IMR-90 (cell line): ENCODE measurements around the gene DHRS12. TPM values are rescaled to one million over a fixed set of nuclear protein-coding genes. Genes with fewer than 3 reads are reported as not detected.

Experiments
- ATAC-seq: fragments of 200-7000 bp; cut with Tn5 transposase; 2 replicates; pipeline ENCODE4 v1.9.1; 2020; ENCODE audit warnings: low read depth, mild to moderate bottlenecking, moderate library complexity
- BruUV-seq: library from RNA; stranded (reverse); fragments of 400-500 nt; replicated peaks from 2 replicates; lab custom pipeline; 2021; lab: Mats Ljungman, UMichigan
- CTCF ChIA-PET: fragments of 300-600 bp; formaldehyde crosslinking; extraction: SDS; loops from one replicate; lab custom pipeline; 2021; ENCODE audit warnings: antibody characterized with exemption; lab: Yijun Ruan, JAX
- POLR2A ChIA-PET: fragments of 300-600 bp; sonication (Branson Sonifier 250); formaldehyde crosslinking; loops from one replicate; lab custom pipeline; 2022; ENCODE audit warnings: antibody characterized with exemption; ENCODE audit not compliant: unreplicated experiment; lab: Charles Lee
- DNase-seq: peaks from one replicate; pipeline ENCODE4 v3.0.0; 2013
- H2AFZ ChIP-seq: replicated peaks from 2 replicates; pipeline ENCODE3; 2013; ENCODE audit warnings: low read length, mild to moderate bottlenecking; ENCODE audit not compliant: poor library complexity
- H2AK5ac ChIP-seq: 2 replicates; pipeline ENCODE4 v1.6.1; 2013; ENCODE audit warnings: low read depth, low read length, inconsistent platforms
- H2AK9ac ChIP-seq: replicated peaks from 2 replicates; pipeline ENCODE3; 2013; ENCODE audit warnings: mild to moderate bottlenecking, low read depth, low read length, moderate library complexity; ENCODE audit not compliant: poor library complexity
- H2BK120ac ChIP-seq: 2 replicates; pipeline ENCODE4 v1.6.1; 2013; ENCODE audit warnings: low read depth, low read length, inconsistent platforms
- H2BK15ac ChIP-seq: 3 replicates; pipeline ENCODE4 v1.6.1; 2013; ENCODE audit warnings: low read depth, low read length, inconsistent platforms
- H2BK20ac ChIP-seq: 2 replicates; pipeline ENCODE4 v1.6.1; 2013; ENCODE audit warnings: low read depth, mild to moderate bottlenecking, inconsistent platforms, low read length, moderate library complexity
- H2BK5ac ChIP-seq: 2 replicates; pipeline ENCODE4 v1.6.1; 2013; ENCODE audit warnings: mild to moderate bottlenecking, low read depth, low read length, inconsistent platforms; ENCODE audit not compliant: poor library complexity, severe bottlenecking
- H3K14ac ChIP-seq: replicated peaks from 2 replicates; pipeline ENCODE4 v1.6.1; 2013; ENCODE audit warnings: low read depth, low read length, inconsistent platforms
- H3K18ac ChIP-seq: 2 replicates; pipeline ENCODE4 v1.6.1; 2013; ENCODE audit warnings: low read depth, low read length, control low read depth
- H3K23ac ChIP-seq: 2 replicates; pipeline ENCODE4 v1.6.1; 2013; ENCODE audit warnings: low read depth, low read length, inconsistent platforms
- H3K27ac ChIP-seq: 2 replicates; pipeline ENCODE4 v1.5.1; 2013; ENCODE audit warnings: mild to moderate bottlenecking, control low read depth, low read length; ENCODE audit not compliant: insufficient read depth
- H3K27me3 ChIP-seq: 2 replicates; pipeline ENCODE4 v1.6.1; 2013; ENCODE audit warnings: low read length; ENCODE audit not compliant: control insufficient read depth, insufficient read depth
- H3K36me3 ChIP-seq: 2 replicates; pipeline ENCODE4 v1.6.1; 2013; ENCODE audit warnings: low read length, mixed read lengths; ENCODE audit not compliant: control insufficient read depth, insufficient read depth
- H3K4ac ChIP-seq: 2 replicates; pipeline ENCODE4 v1.6.1; 2013; ENCODE audit warnings: low read depth, low read length, inconsistent platforms
- H3K4me1 ChIP-seq: 2 replicates; pipeline ENCODE4 v1.6.1; 2013; ENCODE audit warnings: low read length, mixed read lengths; ENCODE audit not compliant: control insufficient read depth, insufficient read depth
- H3K4me2 ChIP-seq: 2 replicates; pipeline ENCODE4 v1.6.1; 2013; ENCODE audit warnings: low read depth, mild to moderate bottlenecking, control low read depth, low read length, moderate library complexity
- H3K4me3 ChIP-seq: 2 replicates; pipeline ENCODE4 v1.5.1; 2013; ENCODE audit warnings: low read depth, mild to moderate bottlenecking, control low read depth, low read length, moderate library complexity; ENCODE audit not compliant: insufficient read depth
- H3K56ac ChIP-seq: 2 replicates; pipeline ENCODE4 v1.6.1; 2013; ENCODE audit warnings: low read length, inconsistent platforms; ENCODE audit not compliant: insufficient read depth; ENCODE audit errors: extremely low read depth
- H3K79me1 ChIP-seq, 2 experiments: 2 replicates each; pipeline ENCODE4 v1.6.1; 2013; ENCODE audit warnings: low read length in 2 of 2, inconsistent platforms in 1 of 2, low read depth in 1 of 2
- H3K9ac ChIP-seq: 2 replicates; pipeline ENCODE4 v1.6.1; 2013; ENCODE audit warnings: low read depth, low read length, control low read depth
- H3K9me1 ChIP-seq: 2 replicates; pipeline ENCODE4 v1.6.1; 2013; ENCODE audit warnings: low read length, inconsistent platforms; ENCODE audit not compliant: insufficient read depth
- H3K9me3 ChIP-seq: 2 replicates; pipeline ENCODE4 v1.6.1; 2013; ENCODE audit warnings: low read length; ENCODE audit not compliant: control insufficient read depth, insufficient read depth
- H4K20me1 ChIP-seq: 2 replicates; pipeline ENCODE4 v1.6.1; 2013; ENCODE audit warnings: low read length, inconsistent platforms; ENCODE audit not compliant: insufficient read depth
- H4K5ac ChIP-seq: 2 replicates; pipeline ENCODE4 v1.6.1; 2013; ENCODE audit warnings: mild to moderate bottlenecking, low read depth, low read length, control low read depth
- H4K8ac ChIP-seq, 2 experiments: 2 replicates each; pipeline ENCODE4 v1.6.1; 2013; ENCODE audit warnings: low read depth in 2 of 2, low read length in 2 of 2, control low read depth in 1 of 2, inconsistent platforms in 1 of 2
- H4K91ac ChIP-seq: 2 replicates; pipeline ENCODE4 v1.6.1; 2013; ENCODE audit warnings: low read depth, low read length, inconsistent platforms; ENCODE audit not compliant: insufficient read depth
- BHLHE40 ChIP-seq: fragments of 150-350 bp; IDR thresholded peaks from 2 replicates; pipeline ENCODE4 v1.6.1; 2016; ENCODE audit warnings: mild to moderate bottlenecking, low read depth, low read length
- CEBPB ChIP-seq: IDR thresholded peaks from 2 replicates; pipeline ENCODE4 v1.6.1; 2012; ENCODE audit warnings: low read depth, low read length, improper control_type of control experiment
- FOS ChIP-seq: fragments of 150-350 bp; IDR thresholded peaks from 2 replicates; pipeline ENCODE4 v1.6.1; 2016; ENCODE audit warnings: low read depth, low read length
- MAFK ChIP-seq: IDR thresholded peaks from 2 replicates; pipeline ENCODE4 v1.6.1; 2012; ENCODE audit warnings: low read depth, low read length, improper control_type of control experiment
- MAZ ChIP-seq: IDR thresholded peaks from 2 replicates; pipeline ENCODE4 v1.6.1; 2012; ENCODE audit warnings: low read depth, mild to moderate bottlenecking, low read length, improper control_type of control experiment, moderate library complexity, borderline replicate concordance
- MXI1 ChIP-seq: IDR thresholded peaks from 2 replicates; pipeline ENCODE4 v1.6.1; 2012; ENCODE audit warnings: low read depth, mild to moderate bottlenecking, low read length, moderate library complexity, borderline replicate concordance
- NFE2L2 ChIP-seq: fragments of 150-350 bp; IDR thresholded peaks from 2 replicates; pipeline ENCODE4 v1.6.1; 2016; ENCODE audit warnings: low read depth, mild to moderate bottlenecking, low read length
- POLR2A ChIP-seq: IDR thresholded peaks from 2 replicates; pipeline ENCODE4 v1.6.1; 2012; ENCODE audit warnings: mild to moderate bottlenecking, low read depth, low read length
- RAD21 ChIP-seq: IDR thresholded peaks from 2 replicates; pipeline ENCODE4 v1.6.1; 2012; ENCODE audit warnings: low read length, improper control_type of control experiment
- RCOR1 ChIP-seq: IDR thresholded peaks from 2 replicates; pipeline ENCODE4 v1.6.1; 2012; ENCODE audit warnings: mild to moderate bottlenecking, low read length, improper control_type of control experiment; ENCODE audit not compliant: insufficient replicate concordance
- RFX5 ChIP-seq: IDR thresholded peaks from 2 replicates; pipeline ENCODE4 v1.8.0; 2012; ENCODE audit warnings: low read depth, mild to moderate bottlenecking, low read length, moderate library complexity
- SMC3 ChIP-seq: fragments of 150-350 bp; IDR thresholded peaks from 2 replicates; pipeline ENCODE4 v1.6.1; 2016; ENCODE audit warnings: low read depth, mild to moderate bottlenecking, antibody characterized with exemption, low read length, moderate library complexity
- WGBS, 2 experiments: methylation state at CpG; one replicate each; pipeline versions ENCODE4 v1.1.5 to v1.1.7; 2013; ENCODE audit warnings: missing lambda C conversion rate in 2 of 2; ENCODE audit not compliant: insufficient read length in 1 of 2; ENCODE audit errors: extremely low coverage in 2 of 2; 5-methylcytosine and 5-hydroxymethylcytosine counted together
- dilution Hi-C: fragments of 300-500 bp; cut with HindIII; formaldehyde crosslinking; loops from one replicate; pipeline ENCODE4 v1.14.3; 2018; ENCODE audit warnings: low sequenced_read_pairs; ENCODE audit not compliant: unreplicated experiment
- in situ Hi-C: fragments of 300-500 bp; cut with MboI; formaldehyde crosslinking; loops from 3 replicates; pipeline ENCODE4 v1.14.3; 2019; ENCODE audit warnings: low sequenced_read_pairs, inconsistent platforms, mixed read lengths
- intact Hi-C: fragments of 100-400 bp; cut with micrococcal nuclease; formaldehyde crosslinking; loops from 2 replicates; pipeline ENCODE4 v1.10.0; 2022
- polyA plus RNA-seq, 3 experiments: library from polyadenylated mRNA; depleted of rRNA; stranded (reverse); fragments of >200 nt; gene quantifications; 2 replicates each; pipeline ENCODE4 v1.2.3, GENCODE V29; 2012; ENCODE audit warnings: low replicate concordance in 1 of 3
- total RNA-seq: library from RNA; depleted of rRNA; stranded (reverse); fragments of >200 nt; gene quantifications from 2 replicates; pipeline ENCODE4 v1.2.3, GENCODE V29; 2012
- TF ChIP-seq, protein P1 (sequence below): conservative IDR thresholded peaks from 2 replicates; pipeline ENCODE4 v1.5.1; 2012; ENCODE audit warnings: mild to moderate bottlenecking, low read depth, low read length, improper control_type of control experiment
- TF ChIP-seq, protein P2 (sequence below): fragments of 150-350 bp; IDR thresholded peaks from 2 replicates; pipeline ENCODE4 v1.6.1; 2016; ENCODE audit warnings: low read depth, mild to moderate bottlenecking, low read length, moderate library complexity, borderline replicate concordance

The DHRS12 gene
- total and polyA plus RNA-seq, 2 of the 4 experiments (the other 2 are of a cell fraction), result 1.3 to 1.6 TPM

- Histone ChIP-seq H4K20me1 (no peaks in the 10 kb centered on the region), H3K9me1 (no peaks in the 10 kb centered on the region), H3K9me3 (no peaks in the 10 kb centered on the region), H3K4me2 (no peak overlapping the region), H3K4ac (no peak overlapping the region), H4K8ac (no peak overlapping the region), H2BK20ac (no peak overlapping the region), H2BK120ac (no peak overlapping the region), H3K56ac (no peak overlapping the region), H3K79me1 (no peaks in the 10 kb centered on the region), H2AK9ac (no peak overlapping the region), H3K27me3 (peaks cover 70% of the 10 kb centered on the region), H4K5ac (no peak overlapping the region), H3K14ac (no peak overlapping the region), H4K91ac (no peak overlapping the region), H3K18ac (no peak overlapping the region), H2AK5ac (no peak overlapping the region), H2BK5ac (no peak overlapping the region), H3K4me1 (no peaks in the 10 kb centered on the region), H3K9ac (no peak overlapping the region), H3K27ac (no peak overlapping the region), H3K4me3 (no peak overlapping the region), H3K23ac (no peak overlapping the region), H3K36me3 (no peaks in the 10 kb centered on the region), H2AFZ (no peak overlapping the region), H2BK15ac (no peak overlapping the region)
- no peak for ATAC-seq
- ChIA-PET POLR2A (interaction anchor here (0.6 kb wide), 2 partner anchors 41 to 1425 kb away, joined by 5 to 6 read pairs; no protein-coding TSS in a partner anchor), CTCF (no interaction called here)
- dilution Hi-C loops (no loop called here), in situ Hi-C loops (no loop called here), intact Hi-C loops (no loop called here)
- DNase-seq, result no peak
- BruUV-seq, result no TSS peak
- TF ChIP-seq NFE2L2 (no peak), MAFK (no peak), SMC3 (no peak), RFX5 (no peak), RAD21 (no peak), MXI1 (no peak), MAZ (no peak), BHLHE40 (no peak), CEBPB (no peak), FOS (no peak), POLR2A (no peak), RCOR1 (no peak)
- TF ChIP-seq, protein P1, sequence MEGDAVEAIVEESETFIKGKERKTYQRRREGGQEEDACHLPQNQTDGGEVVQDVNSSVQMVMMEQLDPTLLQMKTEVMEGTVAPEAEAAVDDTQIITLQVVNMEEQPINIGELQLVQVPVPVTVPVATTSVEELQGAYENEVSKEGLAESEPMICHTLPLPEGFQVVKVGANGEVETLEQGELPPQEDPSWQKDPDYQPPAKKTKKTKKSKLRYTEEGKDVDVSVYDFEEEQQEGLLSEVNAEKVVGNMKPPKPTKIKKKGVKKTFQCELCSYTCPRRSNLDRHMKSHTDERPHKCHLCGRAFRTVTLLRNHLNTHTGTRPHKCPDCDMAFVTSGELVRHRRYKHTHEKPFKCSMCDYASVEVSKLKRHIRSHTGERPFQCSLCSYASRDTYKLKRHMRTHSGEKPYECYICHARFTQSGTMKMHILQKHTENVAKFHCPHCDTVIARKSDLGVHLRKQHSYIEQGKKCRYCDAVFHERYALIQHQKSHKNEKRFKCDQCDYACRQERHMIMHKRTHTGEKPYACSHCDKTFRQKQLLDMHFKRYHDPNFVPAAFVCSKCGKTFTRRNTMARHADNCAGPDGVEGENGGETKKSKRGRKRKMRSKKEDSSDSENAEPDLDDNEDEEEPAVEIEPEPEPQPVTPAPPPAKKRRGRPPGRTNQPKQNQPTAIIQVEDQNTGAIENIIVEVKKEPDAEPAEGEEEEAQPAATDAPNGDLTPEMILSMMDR, result no peak
- TF ChIP-seq, protein P2, sequence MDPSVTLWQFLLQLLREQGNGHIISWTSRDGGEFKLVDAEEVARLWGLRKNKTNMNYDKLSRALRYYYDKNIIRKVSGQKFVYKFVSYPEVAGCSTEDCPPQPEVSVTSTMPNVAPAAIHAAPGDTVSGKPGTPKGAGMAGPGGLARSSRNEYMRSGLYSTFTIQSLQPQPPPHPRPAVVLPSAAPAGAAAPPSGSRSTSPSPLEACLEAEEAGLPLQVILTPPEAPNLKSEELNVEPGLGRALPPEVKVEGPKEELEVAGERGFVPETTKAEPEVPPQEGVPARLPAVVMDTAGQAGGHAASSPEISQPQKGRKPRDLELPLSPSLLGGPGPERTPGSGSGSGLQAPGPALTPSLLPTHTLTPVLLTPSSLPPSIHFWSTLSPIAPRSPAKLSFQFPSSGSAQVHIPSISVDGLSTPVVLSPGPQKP, result no peak
- WGBS, 2 experiments, result no CpG with 5 or more reads among the region's 2 CpGs
Measured at GRCh38 chr13:51821606-51822005, 17.6 kb upstream of the DHRS12 start.
